ENCODE measurements around the gene KCNK10.
A peak's percentile ranks its signal among the peaks of the same experiment; 100 is the strongest.

The KCNK10 gene

DNA sequence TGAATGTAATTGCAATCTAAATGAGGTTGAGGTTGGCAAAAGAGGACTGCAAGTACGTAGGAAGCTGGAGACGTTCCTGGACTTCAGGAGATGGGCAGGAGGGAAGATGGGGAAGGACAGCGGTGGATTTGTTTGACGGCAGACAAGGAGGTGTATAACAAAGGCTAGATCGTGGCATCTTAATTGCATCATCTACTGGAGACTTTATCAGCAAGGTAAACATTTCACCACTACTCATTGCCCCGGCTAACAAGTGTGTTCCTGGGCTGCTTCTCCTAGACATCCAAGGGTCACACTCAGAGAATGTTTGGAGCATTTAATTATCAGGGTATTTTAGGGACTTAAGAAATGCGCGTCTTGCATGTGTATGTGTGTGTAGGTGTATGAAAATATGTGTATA lies 128.5 kb downstream of the KCNK10 start:
- Histone ChIP-seq H3K4me1 (ENCODE audit: control insufficient read depth, low read depth, low read length) (peaks cover 19% of the 10 kb centered on the region), H3K9me3 (ENCODE audit: control insufficient read depth, low read depth, low read length) (no peaks in the 10 kb centered on the region), H3K27ac (ENCODE audit: low read length) (no peak overlapping the region), H3K27me3 (ENCODE audit: control insufficient read depth, insufficient read depth, low read length) (no peaks in the 10 kb centered on the region), H3K36me3 (ENCODE audit: control insufficient read depth, low read depth, low read length) (no peaks in the 10 kb centered on the region), H3K4me3 (ENCODE audit: low read length) (no peak overlapping the region), H3K9ac (ENCODE audit: low read length) (no peak overlapping the region)

DNA sequence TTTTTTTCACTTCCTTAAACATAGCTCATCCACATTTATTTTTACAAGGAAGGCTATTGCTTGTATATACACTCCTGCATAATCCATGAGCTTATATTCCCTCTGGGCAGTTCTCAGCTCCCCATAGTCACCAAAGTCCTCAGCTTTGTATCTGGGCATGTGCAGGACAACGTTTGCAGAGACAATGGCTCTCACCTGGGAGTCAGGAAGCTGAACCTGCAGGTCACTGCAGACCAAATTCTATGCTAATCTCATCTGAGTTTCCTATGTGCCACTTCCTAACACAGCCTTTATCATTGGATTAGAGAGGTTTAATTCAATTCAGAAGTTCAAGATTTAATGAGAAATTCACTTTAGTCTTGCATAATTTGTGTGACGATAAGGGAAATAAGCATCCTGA lies 131.5 kb downstream of the KCNK10 start:
- Histone ChIP-seq H3K36me3 (ENCODE audit: control insufficient read depth, low read depth, low read length) (no peaks in the 10 kb centered on the region), H3K9me3 (ENCODE audit: control insufficient read depth, low read depth, low read length) (no peaks in the 10 kb centered on the region), H3K4me1 (ENCODE audit: control insufficient read depth, low read depth, low read length) (peaks cover 19% of the 10 kb centered on the region), H3K27me3 (ENCODE audit: control insufficient read depth, insufficient read depth, low read length) (no peaks in the 10 kb centered on the region), H3K4me3 (ENCODE audit: low read length) (no peak overlapping the region), H3K27ac (ENCODE audit: low read length) (no peak overlapping the region), H3K9ac (ENCODE audit: low read length) (no peak overlapping the region)

DNA sequence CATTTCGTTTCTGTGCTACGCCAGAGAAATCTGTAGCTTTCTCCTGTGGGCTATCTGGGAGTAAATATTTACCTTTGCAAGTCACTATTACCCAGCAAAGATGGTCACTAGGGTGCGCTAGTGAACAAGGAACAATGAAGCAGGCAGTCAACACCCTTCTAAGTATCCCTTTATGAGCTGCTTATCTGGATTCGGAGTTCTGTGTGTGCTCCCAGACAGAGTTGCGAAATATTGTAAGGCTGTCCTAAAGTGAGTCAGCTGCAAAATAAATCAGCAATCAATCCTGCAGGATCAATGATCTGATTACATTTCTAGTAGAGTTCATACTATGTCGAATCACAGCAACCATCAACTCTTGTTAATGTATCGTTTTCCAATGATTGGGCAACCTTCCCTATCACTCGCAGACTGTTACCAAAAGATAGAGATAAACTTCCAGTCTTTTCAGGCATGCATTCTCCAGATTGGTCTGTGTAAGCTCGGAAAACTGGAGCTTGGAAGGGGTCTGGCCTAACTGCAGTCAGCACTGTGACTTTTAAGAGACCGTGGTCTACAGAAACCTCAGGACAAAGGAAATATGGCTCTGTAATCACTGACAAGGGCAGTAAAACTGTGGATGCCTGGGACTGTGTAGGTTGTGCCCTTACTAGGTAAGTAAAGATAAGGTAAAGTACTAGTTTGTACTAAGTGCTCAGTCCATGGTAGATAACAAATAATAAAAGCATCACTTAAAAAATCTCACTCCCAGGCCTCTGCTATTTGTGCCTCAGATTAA lies 133.5 kb downstream of the KCNK10 start:
- H3K9ac ChIP-seq (ENCODE audit: low read length): peak overlapping the region; percentile 13
- H3K27ac ChIP-seq (ENCODE audit: low read length): no peak overlapping the region
- H3K27me3 ChIP-seq (ENCODE audit: control insufficient read depth, insufficient read depth, low read length): no peaks in the 10 kb centered on the region
- peaks cover 15% of the 10 kb centered on the region for H3K4me1 ChIP-seq (ENCODE audit: control insufficient read depth, low read depth, low read length)
- no peaks in the 10 kb centered on the region for H3K9me3 ChIP-seq (ENCODE audit: control insufficient read depth, low read depth, low read length)
- H3K4me3 ChIP-seq (ENCODE audit: low read length): peak overlapping the region; percentile 49
- H3K36me3 ChIP-seq (ENCODE audit: control insufficient read depth, low read depth, low read length): no peaks in the 10 kb centered on the region

DNA sequence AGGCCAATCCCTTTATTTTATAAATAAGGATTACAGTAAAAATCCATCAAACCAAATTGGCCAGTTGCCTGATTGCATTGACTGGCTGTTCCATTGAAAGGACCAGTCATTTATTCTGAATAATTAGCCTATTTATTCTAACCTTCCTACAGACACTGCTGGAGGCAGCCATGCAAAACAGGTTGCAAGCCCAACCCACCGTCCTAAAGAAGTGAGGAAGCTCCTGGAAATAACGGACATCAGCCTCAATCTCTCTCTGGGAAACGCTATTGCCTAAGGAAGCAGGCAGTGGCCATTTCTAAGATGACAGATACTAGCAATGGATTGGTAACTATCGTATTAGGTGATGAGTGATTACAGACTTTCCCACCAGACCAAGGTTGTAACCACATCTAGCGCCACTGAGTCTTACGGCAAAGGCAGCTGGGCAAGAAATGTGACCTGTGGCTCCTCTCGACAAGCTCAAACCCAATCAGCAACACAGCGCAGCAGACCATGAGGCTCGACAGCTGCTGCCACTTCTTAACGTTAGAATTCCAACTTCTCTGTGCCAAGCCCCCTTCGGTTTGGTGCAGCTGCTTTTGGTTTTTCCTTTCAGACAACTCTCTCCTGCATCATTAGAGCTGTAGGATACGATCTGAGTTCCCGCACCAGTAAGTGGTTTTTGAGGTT lies 134.2 kb downstream of the KCNK10 start:
- Histone ChIP-seq H3K36me3 (ENCODE audit: control insufficient read depth, low read depth, low read length) (no peaks in the 10 kb centered on the region), H3K27ac (ENCODE audit: low read length) (no peak overlapping the region), H3K9me3 (ENCODE audit: control insufficient read depth, low read depth, low read length) (no peaks in the 10 kb centered on the region), H3K4me1 (ENCODE audit: control insufficient read depth, low read depth, low read length) (peaks cover 15% of the 10 kb centered on the region), H3K9ac (ENCODE audit: low read length) (peak overlapping the region; percentile 13), H3K27me3 (ENCODE audit: control insufficient read depth, insufficient read depth, low read length) (no peaks in the 10 kb centered on the region), H3K4me3 (ENCODE audit: low read length) (peak overlapping the region; percentile 49)

DNA sequence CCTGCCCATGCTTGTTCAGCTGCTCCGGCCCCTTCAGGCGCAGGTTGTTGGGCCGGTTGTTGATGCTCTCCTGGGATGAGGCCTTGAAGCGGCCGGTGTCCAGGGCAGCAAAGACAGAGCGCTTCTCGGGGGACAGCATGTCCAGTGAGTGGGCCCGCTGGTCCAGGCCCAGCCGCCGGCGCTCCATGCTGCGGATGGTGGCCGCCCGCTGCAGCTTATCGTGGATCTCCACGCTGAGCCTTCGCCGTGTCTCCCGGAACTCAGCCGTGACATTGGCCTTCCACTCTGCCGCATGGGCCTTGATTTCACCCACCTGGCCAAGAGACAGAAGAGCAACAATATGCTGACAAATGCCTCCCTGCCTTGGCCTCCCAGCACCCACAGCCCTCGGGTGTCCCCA lies 137.2 kb downstream of the KCNK10 start:
- no peak overlapping the region for H3K9ac ChIP-seq (ENCODE audit: low read length)
- H3K4me3 ChIP-seq (ENCODE audit: low read length): no peak overlapping the region
- no peaks in the 10 kb centered on the region for H3K4me1 ChIP-seq (ENCODE audit: control insufficient read depth, low read depth, low read length)
- H3K27ac ChIP-seq (ENCODE audit: low read length): no peak overlapping the region
- no peaks in the 10 kb centered on the region for H3K36me3 ChIP-seq (ENCODE audit: control insufficient read depth, low read depth, low read length)
- H3K9me3 ChIP-seq (ENCODE audit: control insufficient read depth, low read depth, low read length): no peaks in the 10 kb centered on the region
- no peaks in the 10 kb centered on the region for H3K27me3 ChIP-seq (ENCODE audit: control insufficient read depth, insufficient read depth, low read length)

DNA sequence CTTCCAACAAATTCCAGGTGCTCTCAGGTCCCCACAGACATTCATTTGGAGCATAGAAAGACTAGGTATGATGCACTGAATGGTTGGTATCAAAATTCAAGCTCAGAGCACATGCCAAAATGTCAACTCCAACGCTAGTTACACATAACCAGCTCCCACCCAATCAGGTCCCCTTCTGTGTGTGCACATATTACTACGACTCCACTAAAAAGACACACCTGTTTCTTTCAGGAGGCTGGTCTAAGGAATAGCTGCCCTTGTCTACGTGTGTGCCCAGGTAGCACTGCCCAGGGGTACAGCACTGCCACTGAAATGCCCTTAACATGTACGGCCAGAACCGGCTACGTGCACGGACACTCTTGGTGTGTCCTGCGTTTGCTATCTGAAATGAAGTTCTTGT lies 138.1 kb downstream of the KCNK10 start:
- no peaks in the 10 kb centered on the region for H3K36me3 ChIP-seq (ENCODE audit: control insufficient read depth, low read depth, low read length)
- no peaks in the 10 kb centered on the region for H3K4me1 ChIP-seq (ENCODE audit: control insufficient read depth, low read depth, low read length)
- no peak overlapping the region for H3K4me3 ChIP-seq (ENCODE audit: low read length)
- no peaks in the 10 kb centered on the region for H3K27me3 ChIP-seq (ENCODE audit: control insufficient read depth, insufficient read depth, low read length)
- H3K9me3 ChIP-seq (ENCODE audit: control insufficient read depth, low read depth, low read length): no peaks in the 10 kb centered on the region
- no peak overlapping the region for H3K9ac ChIP-seq (ENCODE audit: low read length)
- H3K27ac ChIP-seq (ENCODE audit: low read length): no peak overlapping the region

DNA sequence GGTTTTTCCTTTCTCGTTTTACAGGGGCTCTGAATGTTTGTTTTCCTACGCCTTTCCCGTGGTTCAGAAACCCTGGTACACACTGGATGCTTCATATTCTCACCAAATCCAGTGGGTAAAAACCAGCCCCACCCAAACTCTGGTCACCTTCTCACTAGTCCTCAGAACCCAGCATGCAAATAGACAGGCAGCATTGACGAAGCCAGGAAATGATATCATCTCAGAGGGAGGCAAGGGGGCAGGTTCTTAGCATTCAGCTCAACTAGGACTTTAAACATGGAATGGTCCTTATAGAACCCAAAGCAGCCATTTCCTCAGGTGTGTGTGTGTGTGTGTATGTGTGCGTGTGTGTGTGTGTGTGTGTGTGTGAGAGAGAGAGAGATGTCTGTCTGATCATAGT lies 142.0 kb downstream of the KCNK10 start:
- no peaks in the 10 kb centered on the region for H3K4me1 ChIP-seq (ENCODE audit: control insufficient read depth, low read depth, low read length)
- no peak overlapping the region for H3K4me3 ChIP-seq (ENCODE audit: low read length)
- H3K27me3 ChIP-seq (ENCODE audit: control insufficient read depth, insufficient read depth, low read length): no peaks in the 10 kb centered on the region
- H3K27ac ChIP-seq (ENCODE audit: low read length): no peak overlapping the region
- H3K36me3 ChIP-seq (ENCODE audit: control insufficient read depth, low read depth, low read length): no peaks in the 10 kb centered on the region
- no peak overlapping the region for H3K9ac ChIP-seq (ENCODE audit: low read length)
- no peaks in the 10 kb centered on the region for H3K9me3 ChIP-seq (ENCODE audit: control insufficient read depth, low read depth, low read length)

DNA sequence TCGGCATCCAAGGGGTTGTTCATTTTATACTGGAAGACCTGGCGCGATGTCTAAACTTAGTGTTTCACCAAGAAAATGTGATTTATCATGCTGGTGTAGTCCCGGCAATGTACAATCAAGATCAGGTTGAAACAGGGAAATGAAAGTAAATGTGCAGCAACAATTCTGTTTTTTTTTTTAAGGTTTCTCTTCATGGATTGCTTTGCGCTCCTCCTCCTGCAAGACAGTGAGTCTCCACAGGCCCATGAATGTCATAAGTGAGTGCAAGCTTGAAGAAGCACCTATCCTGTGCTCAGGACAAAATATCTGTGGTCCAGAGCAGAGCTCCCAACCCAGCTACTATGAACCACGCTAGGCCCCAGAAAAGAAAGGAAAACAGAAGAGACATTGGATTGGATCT lies 143.4 kb downstream of the KCNK10 start:
- no peaks in the 10 kb centered on the region for H3K36me3 ChIP-seq (ENCODE audit: control insufficient read depth, low read depth, low read length)
- H3K4me3 ChIP-seq (ENCODE audit: low read length): no peak overlapping the region
- H3K27ac ChIP-seq (ENCODE audit: low read length): no peak overlapping the region
- H3K9ac ChIP-seq (ENCODE audit: low read length): no peak overlapping the region
- H3K27me3 ChIP-seq (ENCODE audit: control insufficient read depth, insufficient read depth, low read length): no peaks in the 10 kb centered on the region
- H3K4me1 ChIP-seq (ENCODE audit: control insufficient read depth, low read depth, low read length): no peaks in the 10 kb centered on the region
- H3K9me3 ChIP-seq (ENCODE audit: control insufficient read depth, low read depth, low read length): no peaks in the 10 kb centered on the region

DNA sequence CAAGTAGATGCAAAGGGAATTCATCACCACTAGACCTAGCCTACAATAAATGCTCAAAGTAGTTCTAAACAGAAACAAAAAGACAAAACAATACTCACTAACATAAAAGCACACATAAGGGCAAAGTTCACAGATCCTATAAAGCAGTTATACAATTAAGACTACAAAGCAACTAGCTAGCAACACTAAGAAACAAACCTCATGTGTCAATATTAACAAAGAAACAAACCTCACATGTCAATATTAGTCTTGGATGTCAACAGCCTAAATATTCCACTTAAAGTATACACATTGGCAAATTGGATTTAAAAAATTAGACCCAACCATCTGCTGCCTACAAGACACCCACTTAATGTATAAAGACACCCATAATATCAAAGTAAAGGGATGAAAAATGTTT lies 152.7 kb downstream of the KCNK10 start:
- no peak overlapping the region for H3K4me3 ChIP-seq (ENCODE audit: low read length)
- H3K27me3 ChIP-seq (ENCODE audit: control insufficient read depth, insufficient read depth, low read length): no peaks in the 10 kb centered on the region
- no peak overlapping the region for H3K27ac ChIP-seq (ENCODE audit: low read length)
- H3K4me1 ChIP-seq (ENCODE audit: control insufficient read depth, low read depth, low read length): peaks cover under 1% of the 10 kb centered on the region
- H3K9ac ChIP-seq (ENCODE audit: low read length): no peak overlapping the region
- H3K9me3 ChIP-seq (ENCODE audit: control insufficient read depth, low read depth, low read length): no peaks in the 10 kb centered on the region
- H3K36me3 ChIP-seq (ENCODE audit: control insufficient read depth, low read depth, low read length): no peaks in the 10 kb centered on the region

DNA sequence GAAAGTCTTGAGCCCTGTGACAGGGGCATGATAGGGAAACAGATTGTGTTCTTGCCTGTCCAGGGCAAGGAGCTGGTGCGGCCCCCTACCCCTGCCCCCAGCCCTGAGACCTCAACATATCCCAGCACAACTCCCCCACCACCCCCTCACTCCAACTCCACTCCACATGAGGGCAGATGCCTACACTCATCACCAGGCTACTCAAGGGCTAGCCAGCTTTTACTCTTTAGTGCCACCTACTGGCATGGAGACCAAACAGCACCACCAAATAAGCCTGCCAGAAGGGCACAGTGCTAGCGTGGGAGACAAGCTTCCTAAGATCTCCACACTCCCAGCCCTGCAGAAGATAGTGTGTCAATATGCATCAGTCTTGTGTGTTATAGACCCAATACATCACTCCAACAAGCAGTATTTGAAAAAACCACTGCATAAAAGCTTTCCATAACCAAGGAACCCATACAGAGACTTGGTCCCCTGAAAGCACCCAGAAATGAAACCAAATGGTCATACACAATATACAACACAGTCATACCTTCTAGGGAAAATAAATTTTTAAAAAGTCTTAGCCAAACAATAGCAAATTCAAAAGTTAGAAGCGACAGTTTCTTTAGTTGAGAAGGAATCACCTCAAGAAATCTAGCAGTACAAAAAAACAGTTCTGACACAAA lies 154.4 kb downstream of the KCNK10 start:
- H3K36me3 ChIP-seq (ENCODE audit: control insufficient read depth, low read depth, low read length): no peaks in the 10 kb centered on the region
- H3K9ac ChIP-seq (ENCODE audit: low read length): no peak overlapping the region
- H3K4me3 ChIP-seq (ENCODE audit: low read length): no peak overlapping the region
- H3K9me3 ChIP-seq (ENCODE audit: control insufficient read depth, low read depth, low read length): no peaks in the 10 kb centered on the region
- H3K4me1 ChIP-seq (ENCODE audit: control insufficient read depth, low read depth, low read length): peaks cover 3% of the 10 kb centered on the region
- no peak overlapping the region for H3K27ac ChIP-seq (ENCODE audit: low read length)
- no peaks in the 10 kb centered on the region for H3K27me3 ChIP-seq (ENCODE audit: control insufficient read depth, insufficient read depth, low read length)

DNA sequence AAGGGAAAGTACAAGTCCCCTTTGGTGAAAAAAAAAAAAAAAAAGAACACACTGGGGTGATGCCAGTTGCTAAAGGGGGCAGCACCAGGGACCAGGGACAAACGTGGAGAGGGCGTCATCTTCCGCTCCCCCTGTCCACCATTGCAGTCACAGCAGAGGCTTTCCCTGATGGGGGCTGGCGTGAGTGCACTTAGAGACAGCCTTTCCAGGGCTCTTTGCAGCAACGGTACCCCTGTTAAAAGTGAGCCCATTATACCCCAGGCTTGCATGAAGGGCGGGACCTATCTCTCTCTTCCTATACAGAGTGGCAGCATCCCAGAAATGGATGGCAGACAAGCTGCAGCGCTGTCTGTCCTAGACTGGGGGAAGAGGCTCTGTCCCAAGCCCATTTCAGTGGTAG lies 155.0 kb downstream of the KCNK10 start:
- Histone ChIP-seq H3K4me3 (ENCODE audit: low read length) (no peak overlapping the region), H3K27ac (ENCODE audit: low read length) (no peak overlapping the region), H3K9ac (ENCODE audit: low read length) (no peak overlapping the region), H3K27me3 (ENCODE audit: control insufficient read depth, insufficient read depth, low read length) (no peaks in the 10 kb centered on the region), H3K36me3 (ENCODE audit: control insufficient read depth, low read depth, low read length) (no peaks in the 10 kb centered on the region), H3K4me1 (ENCODE audit: control insufficient read depth, low read depth, low read length) (peaks cover 3% of the 10 kb centered on the region), H3K9me3 (ENCODE audit: control insufficient read depth, low read depth, low read length) (no peaks in the 10 kb centered on the region)
